ENCODE data around the gene NRG3. TPM values are rescaled to one million over a fixed set of nuclear protein-coding genes. Genes with fewer than 3 reads are reported as not detected.

The NRG3 gene
- under 1 TPM in 6 of 10 donors, not detected in 4; 0.09 to 0.73 (median 0.17) TPM for total RNA-seq
- polyA plus RNA-seq, result under 1 TPM in 1 of 2 donors, not detected in 1; 0.03 TPM
- long read RNA-seq, donor 1, result 0 reads
- long read RNA-seq, donor 2, result 0 reads
- long read RNA-seq, donor 3, result 0 reads

GRCh38 chr10:81874875-81875466, at the start of gene NRG3:
NRG3 (plus strand) TSS chr10:81875194.
- H3K4me1 ChIP-seq, result peaks cover 4 to 23% (median 11%) of the 10 kb centered on the region in 9 donors
- intact Hi-C loops (cut with DNase I), result no loop called here
- 0 to 1% methylated on average over 42 to 85 of the region's 95 CpGs for WGBS, 2 donors
- DNase-seq, result no peak
- no peak for TF ChIP-seq CTCF (IDR thresholded peaks at IDR 0.05)
- peak in 1 of 8 donors; percentile 25 for ATAC-seq
- no peaks in the 10 kb centered on the region for H3K9me3 ChIP-seq
- H3K4me3 ChIP-seq, result peak within 1 kb of the TSS in 9 of 10 donors; percentile 9 to 50 (median 43)
- no peaks in the 10 kb centered on the region for H3K36me3 ChIP-seq
- H3K27me3 ChIP-seq, result peaks cover 11 to 73% (median 61%) of the 10 kb centered on the region in 7 donors
- no peak within 1 kb of the TSS for H3K27ac ChIP-seq

- H3K27ac ChIP-seq, result no peak overlapping the region
- intact Hi-C loops (cut with DNase I), result no loop called here
- no peak overlapping the region for H3K4me3 ChIP-seq
- H3K9me3 ChIP-seq, result no peaks in the 10 kb centered on the region
- no peaks in the 10 kb centered on the region for H3K27me3 ChIP-seq
- TF ChIP-seq CTCF (IDR thresholded peaks at IDR 0.05), result no peak
- no peak for ATAC-seq
- no peak for DNase-seq
- H3K36me3 ChIP-seq, result no peaks in the 10 kb centered on the region
- 58 to 75% methylated on average over 4 of the region's 4 CpGs for WGBS, 2 donors
- no peaks in the 10 kb centered on the region for H3K4me1 ChIP-seq
Observed at GRCh38 chr10:81828251-81828650, 46.7 kb upstream of the NRG3 start.

GRCh38 chr10:81831060-81831459, 43.9 kb upstream of the NRG3 start:
- 92 to 95% methylated on average over 15 of the region's 15 CpGs for WGBS, 2 donors
- no peaks in the 10 kb centered on the region for H3K27me3 ChIP-seq
- TF ChIP-seq CTCF (IDR thresholded peaks at IDR 0.05), result no peak
- no peak overlapping the region for H3K4me3 ChIP-seq
- DNase-seq (no peak), ATAC-seq (no peak)
- H3K36me3 ChIP-seq, result no peaks in the 10 kb centered on the region
- intact Hi-C loops (cut with DNase I), result no loop called here
- H3K27ac ChIP-seq, result no peak overlapping the region
- H3K4me1 ChIP-seq, result no peaks in the 10 kb centered on the region
- no peaks in the 10 kb centered on the region for H3K9me3 ChIP-seq

- intact Hi-C loops (cut with DNase I), result no loop called here
- no peak for DNase-seq
Observed at GRCh38 chr10:81838950-81839349, 36.0 kb upstream of the NRG3 start.

More at GRCh38 chr10:81838950-81839349, 36.0 kb upstream of the NRG3 start:
- no peaks in the 10 kb centered on the region for H3K4me1 ChIP-seq
- no peak overlapping the region for H3K4me3 ChIP-seq
- H3K36me3 ChIP-seq, result no peaks in the 10 kb centered on the region
- H3K27ac ChIP-seq, result no peak overlapping the region
- no peak for TF ChIP-seq CTCF (IDR thresholded peaks at IDR 0.05)
- no peaks in the 10 kb centered on the region for H3K9me3 ChIP-seq
- no peak for ATAC-seq
- no peaks in the 10 kb centered on the region for H3K27me3 ChIP-seq

Data from heart right ventricle (tissue), 16 donors.